Smooth muscle cell of the brain vasculature (primary cell): ENCODE results near the gene NR2F6.
A peak's percentile ranks its signal among the peaks of the same experiment; 100 is the strongest.
"Not testable (repeated sequence)": the region's sequence is repeated elsewhere in the genome, so short reads cannot be mapped to it uniquely, and the experiment has no call there.

Experiments
- DNase-seq: peaks from one replicate; pipeline ENCODE4 v3.0.0-alpha.2; 2012; ENCODE audit warnings: low read depth, low spot score

The NR2F6 gene

GRCh38 chr19:17245535-17245984 lies at the start of gene NR2F6:
Gene NR2F6, minus strand, starts transcription at chr19:17245919. Its CDS starts 699 bp downstream, at chr19:17245220.
- no peak for DNase-seq

- DNase-seq = no peak
Observed at GRCh38 chr19:17294051-17294891, 48.6 kb upstream of the NR2F6 start.

- DNase-seq = no peak
Observed at GRCh38 chr19:17293605-17294004, 47.9 kb upstream of the NR2F6 start.

GRCh38 chr19:17292301-17293074 lies 46.8 kb upstream of the NR2F6 start:
- DNase-seq = peak; percentile 70

- DNase-seq = no peak
Observed at GRCh38 chr19:17289489-17289888, 43.8 kb upstream of the NR2F6 start.

- DNase-seq = no peak
Observed at GRCh38 chr19:17286752-17287151, 41.0 kb upstream of the NR2F6 start.

GRCh38 chr19:17286263-17286662 lies 40.5 kb upstream of the NR2F6 start:
- DNase-seq = no peak

GRCh38 chr19:17285415-17286135 lies 39.9 kb upstream of the NR2F6 start:
- no peak for DNase-seq

GRCh38 chr19:17283504-17283996 lies 37.8 kb upstream of the NR2F6 start:
- no peak for DNase-seq

- peak; percentile 20 for DNase-seq
Observed at GRCh38 chr19:17282488-17283125, 36.9 kb upstream of the NR2F6 start.

GRCh38 chr19:17281391-17282304 lies 35.9 kb upstream of the NR2F6 start, which contains the start of gene ANKLE1:
Gene ANKLE1, plus strand, starts transcription at chr19:17281901. Its CDS starts 20 bp downstream, at chr19:17281921.
- no peak for DNase-seq

GRCh38 chr19:17279436-17279835 lies 33.7 kb upstream of the NR2F6 start:
- DNase-seq = no peak

GRCh38 chr19:17275441-17276175 lies 29.9 kb upstream of the NR2F6 start:
- DNase-seq = no peak

GRCh38 chr19:17274892-17275291 lies 29.2 kb upstream of the NR2F6 start:
- not testable (repeated sequence) for DNase-seq

GRCh38 chr19:17268754-17269153 lies 23.0 kb upstream of the NR2F6 start:
- DNase-seq = no peak

- peak; percentile 96 for DNase-seq
Observed at GRCh38 chr19:17266975-17267788, 21.5 kb upstream of the NR2F6 start, which contains the start of gene BABAM1. Gene BABAM1, plus strand, starts transcription at chr19:17267443. Its CDS starts 1,364 bp downstream, at chr19:17268807.

- DNase-seq = no peak
Observed at GRCh38 chr19:17266589-17266974, 20.9 kb upstream of the NR2F6 start.

GRCh38 chr19:17266026-17266425 lies 20.3 kb upstream of the NR2F6 start:
- DNase-seq = no peak

- no peak for DNase-seq
Observed at GRCh38 chr19:17264641-17264979, 18.9 kb upstream of the NR2F6 start, which contains the start of gene USHBP1. Gene USHBP1, minus strand, starts transcription at chr19:17264745. Its CDS starts 446 bp downstream, at chr19:17264299.
